Stimulated activated CD4-positive, alpha-beta T cell treated with anti-CD3 and anti-CD28 coated beads, Interleukin-1b, Interleukin-23, amount 100 ng/mL, for 48 hours (primary cell): Measurements from ENCODE around the gene NSMCE1.

Experiments used
- DNase-seq: peaks from one replicate; pipeline ENCODE4 v3.0.0-alpha.2; 2020

Gene NSMCE1

DNA sequence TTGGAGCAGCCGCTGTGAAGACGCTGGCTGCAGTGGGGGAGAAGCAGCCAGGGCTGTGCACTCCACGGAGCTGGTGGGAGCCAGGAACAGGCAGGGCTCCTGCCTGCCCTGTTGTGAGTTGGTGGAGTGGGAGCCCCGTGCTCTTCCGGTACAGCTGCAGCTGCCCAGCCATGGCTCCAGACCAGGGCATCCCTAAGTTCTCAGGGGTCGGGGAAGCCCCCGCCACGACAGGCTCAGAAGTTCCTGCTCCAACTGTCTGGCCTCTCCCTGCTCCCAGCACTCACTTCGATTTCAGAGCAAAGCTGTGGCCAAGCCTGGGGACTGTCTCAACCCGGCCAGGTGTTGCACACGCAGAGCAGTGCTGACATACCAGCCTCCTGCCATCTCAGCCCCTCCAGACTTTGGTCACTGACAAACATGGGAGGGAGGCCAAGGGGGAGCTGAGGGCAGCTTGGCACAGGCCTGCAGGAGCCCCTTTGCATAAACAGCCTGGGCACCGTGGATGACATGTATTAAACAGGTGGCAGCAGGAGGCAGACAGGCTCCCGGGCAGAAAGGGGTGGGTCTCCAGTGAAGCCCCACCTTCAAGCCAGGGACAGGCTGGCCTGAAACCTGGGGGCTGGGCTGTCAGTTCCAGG lies 79.1 kb downstream of the NSMCE1 start:
- DNase-seq = no peak

DNA sequence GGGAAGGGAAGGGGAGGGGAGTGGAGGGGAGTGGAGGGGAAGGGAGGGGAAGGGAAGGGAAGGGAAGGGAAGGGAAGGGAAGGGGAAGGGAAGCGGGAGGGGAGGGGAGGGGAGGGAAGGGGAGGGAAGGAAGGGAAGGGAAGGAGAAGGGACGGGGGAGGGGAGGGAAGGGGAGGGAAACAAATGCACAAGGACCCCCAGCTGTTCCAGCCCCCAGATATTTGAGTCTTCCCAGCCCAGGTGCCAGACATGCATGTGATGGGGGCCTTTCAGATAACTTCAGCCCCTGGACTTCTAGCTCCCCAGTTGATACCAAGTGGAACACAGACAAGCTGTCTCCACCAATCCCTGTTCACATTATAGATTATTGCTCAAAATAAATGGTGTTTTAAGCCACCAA lies 79.9 kb downstream of the NSMCE1 start:
- no peak for DNase-seq

DNA sequence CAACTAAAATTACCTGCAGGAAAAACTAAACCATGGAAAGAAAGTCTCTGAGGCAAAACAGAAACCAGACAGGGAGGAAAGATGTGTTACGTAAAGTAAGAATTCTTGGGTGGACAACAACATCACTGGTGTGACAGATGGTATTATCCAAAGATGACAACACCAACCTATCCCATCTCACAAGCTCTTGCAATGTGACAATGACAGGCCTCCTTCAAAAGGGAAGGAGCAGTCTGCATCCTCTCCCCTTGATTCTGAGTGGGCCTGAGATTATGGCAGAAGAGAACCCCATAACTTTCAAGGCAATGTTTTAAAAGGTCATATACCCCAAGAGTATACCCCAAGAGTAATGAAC lies 82.8 kb downstream of the NSMCE1 start:
- no peak for DNase-seq

- no peak for DNase-seq
These were observed 85.6 kb downstream of the NSMCE1 start for GRCh38 chr16:27182906-27183405.

GRCh38 chr16:27181019-27181790 lies 87.4 kb downstream of the NSMCE1 start:
- no peak for DNase-seq

DNA sequence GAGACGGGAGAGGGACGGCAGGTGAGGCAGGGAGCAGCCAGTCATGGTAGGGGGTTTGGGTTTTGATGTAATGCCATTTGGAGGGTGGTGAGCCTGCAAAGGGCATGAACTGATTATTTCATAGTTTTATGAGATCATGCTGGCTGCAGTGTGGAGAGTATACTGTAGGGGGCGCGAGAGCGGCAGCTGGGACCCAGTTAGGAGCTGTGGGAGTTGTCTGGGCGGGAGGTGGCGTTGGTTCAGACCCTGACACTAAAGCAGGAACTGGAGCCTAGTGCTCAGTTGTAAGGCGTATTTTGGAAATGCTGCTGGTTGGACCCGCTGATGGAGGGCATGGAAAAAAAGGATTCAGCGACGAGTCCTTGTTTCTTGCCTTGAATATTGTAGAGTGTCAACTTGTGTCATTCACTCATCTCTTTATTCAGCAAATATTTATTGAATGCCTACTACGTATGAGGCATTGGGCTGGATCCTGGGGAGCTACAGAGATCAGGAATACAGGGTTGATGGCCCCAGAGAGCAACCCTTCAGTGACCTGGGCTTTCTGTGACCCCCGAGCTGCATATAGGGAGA lies 89.0 kb downstream of the NSMCE1 start:
- DNase-seq = peak; percentile 88

DNA sequence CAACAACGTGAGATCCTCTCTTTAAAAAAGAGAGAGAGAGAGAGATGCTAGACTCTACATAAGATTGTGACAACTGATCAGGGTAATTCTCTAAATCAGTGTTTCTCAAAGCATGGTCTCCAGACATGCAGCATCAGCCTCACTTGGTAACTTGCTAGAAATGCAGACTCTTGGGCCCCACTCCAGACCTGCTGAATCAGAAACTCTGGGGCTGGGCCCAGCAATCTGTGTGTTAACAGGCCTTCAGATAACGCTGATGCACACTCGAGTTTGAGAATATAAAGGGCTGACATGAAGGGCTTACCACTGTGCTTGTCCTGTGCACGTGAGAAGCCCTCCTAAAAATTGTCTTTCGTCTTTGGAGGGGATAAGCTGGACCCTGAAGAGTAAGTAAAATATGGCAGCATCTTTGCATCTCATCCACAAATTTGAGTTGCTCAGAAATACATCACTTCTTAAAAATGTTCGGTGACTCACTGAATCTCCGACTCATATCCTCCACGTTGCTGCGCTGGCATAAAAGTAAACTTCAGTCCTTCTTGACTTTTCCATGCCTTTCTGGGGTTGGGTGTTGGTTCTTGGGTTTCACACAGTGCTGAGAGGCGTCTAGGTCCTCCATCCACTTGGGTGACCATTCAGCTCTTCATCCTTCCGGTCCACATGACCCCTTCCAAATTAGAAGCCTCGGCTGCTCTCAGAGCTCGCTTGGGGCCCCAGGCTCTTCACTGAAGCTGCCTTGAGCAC lies 91.4 kb downstream of the NSMCE1 start:
- peak; percentile 52 for DNase-seq

DNA sequence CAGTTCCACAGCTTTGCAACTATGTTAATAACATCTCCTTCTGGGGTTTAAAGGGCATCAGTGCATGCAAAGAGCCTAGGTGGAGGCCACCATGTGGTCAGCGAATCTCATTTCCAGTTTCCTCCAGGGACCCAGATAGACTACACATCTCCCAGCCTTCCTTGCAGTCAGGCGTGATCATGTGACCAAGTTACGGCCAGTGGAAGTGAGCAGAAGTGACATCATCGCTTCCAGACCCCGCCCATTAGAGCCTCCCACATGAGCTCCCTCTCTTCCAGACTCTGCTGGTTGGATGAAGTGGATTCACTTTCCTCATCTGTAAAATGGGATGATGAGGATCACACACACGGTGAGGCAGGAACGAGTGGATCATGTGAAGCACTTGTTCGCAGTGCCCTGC lies 92.7 kb downstream of the NSMCE1 start:
- DNase-seq = no peak
